Measurements from ENCODE around the gene AANAT. TPM values are rescaled to one million over a fixed set of nuclear protein-coding genes. Genes with fewer than 3 reads are reported as not detected.

Gene AANAT
- total RNA-seq, 1 donor from 2014 or later: not detected

DNA sequence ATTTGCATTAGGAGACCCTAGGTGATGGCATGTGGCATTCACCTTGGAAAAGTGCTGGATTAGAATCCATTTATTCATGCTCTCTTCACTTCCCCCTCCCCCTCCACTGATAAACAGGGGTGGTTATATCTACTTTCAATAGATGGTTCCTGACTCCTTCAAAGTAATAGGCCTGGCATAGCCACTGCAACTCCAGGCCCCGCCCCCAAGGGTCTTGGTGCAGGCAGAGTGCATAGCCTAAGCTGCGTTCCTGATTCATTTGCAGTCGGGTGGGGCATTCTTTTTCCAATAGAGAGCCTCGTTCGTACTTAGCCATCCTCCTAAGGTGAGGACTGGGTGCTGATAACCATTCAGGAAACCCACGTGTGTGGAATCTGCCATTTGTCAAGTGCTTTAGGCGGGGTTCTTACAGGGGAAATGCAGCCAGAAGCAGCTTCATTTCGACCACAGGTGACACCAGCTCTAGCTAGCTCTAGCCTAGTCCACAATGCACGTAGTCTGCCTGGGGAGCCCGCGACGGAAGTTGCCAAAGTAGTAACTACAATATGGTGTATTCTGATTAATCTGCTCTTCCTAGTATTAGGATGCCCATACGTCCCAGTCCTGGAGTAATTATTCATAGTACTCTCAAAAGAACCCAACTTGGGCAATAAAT lies 25.6 kb upstream of the AANAT start:
- FAIRE-seq (no peak), DNase-seq (ENCODE audit: low spot score in 2 of 2) (no peak)

DNA sequence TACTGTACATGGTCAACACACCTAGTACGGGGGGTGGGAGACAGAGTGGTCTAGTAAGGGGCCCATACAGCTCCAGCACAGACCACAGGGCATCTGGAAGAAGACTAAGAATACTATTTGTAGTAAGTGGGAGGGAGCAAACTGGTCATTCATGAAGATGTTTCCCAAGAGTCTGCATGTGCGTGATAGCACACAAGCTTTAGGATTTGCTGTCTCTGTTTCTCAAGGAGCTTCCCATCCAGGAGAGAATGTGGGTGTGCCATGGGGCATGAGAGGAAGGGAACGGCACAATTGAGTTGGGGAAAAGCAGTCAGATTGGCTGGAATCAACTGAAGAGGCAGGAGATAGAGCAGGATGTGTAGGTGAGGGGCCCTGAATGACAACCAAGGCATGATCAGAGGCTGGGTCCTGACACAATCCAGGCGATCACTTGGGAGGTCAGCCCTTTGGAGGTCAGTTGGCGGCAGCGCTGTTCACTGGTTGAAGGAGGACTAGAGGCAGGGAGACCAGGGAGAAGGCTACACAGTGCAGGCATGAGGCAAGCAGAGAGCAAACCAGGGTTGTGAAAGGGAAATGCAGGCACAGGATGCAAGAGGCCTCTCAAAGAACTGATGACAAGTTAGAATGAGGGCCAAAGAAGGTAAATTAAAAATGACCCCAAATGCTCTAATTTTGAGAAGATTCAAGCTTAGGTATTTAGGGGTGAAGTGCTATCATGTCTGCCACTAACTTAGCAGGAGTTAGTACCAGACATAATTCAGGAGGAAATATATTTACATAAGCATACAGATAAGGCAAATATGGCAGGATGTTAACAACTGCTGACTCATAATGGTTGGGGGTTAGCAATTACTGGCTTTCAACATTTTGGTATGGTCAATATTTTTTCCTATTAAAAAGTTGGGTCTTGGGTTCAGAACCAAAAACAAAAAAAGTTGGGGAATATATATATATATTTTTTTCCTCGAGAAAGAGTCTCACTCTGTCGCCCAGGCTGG lies 24.8 kb upstream of the AANAT start:
- FAIRE-seq (no peak), DNase-seq (ENCODE audit: low spot score in 2 of 2) (no peak)

DNA sequence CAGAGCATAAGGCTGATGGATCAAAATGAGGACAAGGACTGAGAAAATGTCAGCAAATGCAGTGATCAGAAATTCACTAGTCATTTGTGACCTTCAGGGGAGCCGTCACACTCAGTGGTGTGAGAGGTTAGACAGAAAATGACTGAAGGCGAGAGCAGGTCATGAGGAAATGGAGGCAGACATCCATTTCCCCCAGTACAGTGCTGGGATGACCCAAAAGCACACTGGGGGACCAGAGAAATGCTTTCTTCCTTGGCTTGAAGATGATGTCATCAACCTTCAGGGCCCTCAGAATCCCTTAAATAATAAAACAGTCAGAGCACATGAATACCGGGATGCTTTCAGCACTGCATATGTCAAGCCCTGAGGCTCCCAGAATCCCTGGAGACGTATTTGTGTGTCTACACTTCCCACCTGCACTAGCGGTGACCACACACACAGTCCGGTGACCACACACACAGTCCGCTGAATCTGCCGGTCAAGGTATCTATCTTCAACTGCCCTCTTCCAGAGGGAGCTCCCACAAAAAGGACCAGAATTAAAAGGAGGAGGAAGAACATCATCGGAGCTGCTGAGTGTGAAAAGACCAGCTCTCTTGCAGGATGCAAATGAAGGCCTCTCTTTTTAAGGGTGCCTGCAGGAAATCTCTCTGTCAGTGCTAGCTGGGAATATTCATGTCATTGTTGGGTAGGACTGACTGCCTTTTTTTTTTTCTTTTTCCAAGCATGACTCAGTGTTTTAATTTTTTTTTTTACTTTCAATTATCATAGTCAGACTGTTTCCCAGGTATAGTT lies 22.7 kb upstream of the AANAT start:
- DNase-seq (ENCODE audit: low spot score in 2 of 2): no peak
- FAIRE-seq: no peak

DNA sequence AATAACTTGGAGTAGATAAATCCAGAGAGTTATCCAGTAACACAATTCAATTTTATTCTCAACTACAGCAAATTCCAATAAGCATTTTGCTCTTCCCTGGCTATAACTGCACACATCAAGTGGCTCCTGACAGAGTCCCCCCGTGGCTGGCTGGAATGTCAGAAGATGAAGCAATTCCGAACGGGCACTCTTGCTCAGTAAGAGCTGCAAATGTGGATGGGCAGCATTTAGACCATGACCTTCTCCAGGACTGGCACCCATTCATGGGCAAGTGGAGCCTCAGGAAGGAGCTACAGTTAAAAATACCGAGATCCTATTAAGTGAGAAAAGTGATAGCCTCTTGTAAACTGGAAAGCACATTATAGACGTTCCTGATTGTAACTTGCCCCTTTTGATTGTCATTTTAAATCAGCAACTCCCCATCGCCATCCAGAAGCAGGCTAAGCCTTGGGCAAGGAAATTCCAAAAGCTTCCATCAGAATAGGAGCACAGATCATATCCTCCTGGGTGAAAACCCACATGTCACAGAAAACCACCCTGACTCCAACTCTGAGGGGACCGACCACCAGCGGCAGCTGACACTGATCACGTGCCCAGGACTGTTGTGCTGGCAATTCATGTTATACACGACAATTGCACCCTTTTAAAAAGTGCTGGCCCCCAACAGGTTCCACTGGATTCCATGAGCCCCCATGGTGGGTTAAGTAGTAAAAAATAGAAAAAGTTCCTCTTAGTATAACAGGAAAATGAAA lies 21.5 kb upstream of the AANAT start:
- FAIRE-seq (no peak), DNase-seq (ENCODE audit: low spot score in 2 of 2) (no peak)

DNA sequence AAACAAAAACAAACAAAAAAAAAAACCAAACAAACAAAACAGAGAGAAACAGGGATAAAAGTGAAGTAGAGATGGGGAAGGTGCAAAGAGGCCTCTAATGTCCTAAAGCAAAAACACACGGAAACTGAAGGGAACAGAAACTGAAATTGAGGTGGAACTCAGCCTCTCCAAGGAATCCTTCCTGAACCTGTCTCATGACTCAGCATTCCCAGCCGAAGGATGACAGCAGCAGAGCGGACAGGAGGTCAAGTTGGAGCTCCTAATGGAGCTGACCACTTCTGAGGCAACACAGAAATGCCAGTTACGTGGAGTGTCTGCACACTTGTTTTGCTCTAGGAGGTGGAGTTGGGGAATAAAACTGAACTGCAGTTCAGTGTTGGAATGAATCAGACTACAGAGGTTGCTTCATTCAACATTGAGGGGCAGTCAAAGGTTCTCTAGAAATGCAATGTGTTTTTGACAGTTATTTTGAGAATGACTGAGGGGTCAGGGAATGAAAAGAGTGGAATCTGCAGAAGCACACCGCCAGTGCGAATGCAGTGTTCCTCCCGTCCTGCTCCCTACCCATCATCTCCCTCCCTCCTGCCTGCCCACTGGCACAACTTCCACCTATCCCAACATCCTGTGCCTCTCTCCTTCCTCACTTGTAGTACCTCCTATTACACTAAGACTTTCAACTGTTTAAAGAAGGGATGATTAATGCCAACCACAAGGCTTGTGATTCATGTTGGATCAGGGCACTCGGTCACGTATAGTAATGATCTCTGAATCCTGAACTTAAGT lies 20.8 kb upstream of the AANAT start:
- FAIRE-seq: no peak
- DNase-seq (ENCODE audit: low spot score in 2 of 2): no peak

DNA sequence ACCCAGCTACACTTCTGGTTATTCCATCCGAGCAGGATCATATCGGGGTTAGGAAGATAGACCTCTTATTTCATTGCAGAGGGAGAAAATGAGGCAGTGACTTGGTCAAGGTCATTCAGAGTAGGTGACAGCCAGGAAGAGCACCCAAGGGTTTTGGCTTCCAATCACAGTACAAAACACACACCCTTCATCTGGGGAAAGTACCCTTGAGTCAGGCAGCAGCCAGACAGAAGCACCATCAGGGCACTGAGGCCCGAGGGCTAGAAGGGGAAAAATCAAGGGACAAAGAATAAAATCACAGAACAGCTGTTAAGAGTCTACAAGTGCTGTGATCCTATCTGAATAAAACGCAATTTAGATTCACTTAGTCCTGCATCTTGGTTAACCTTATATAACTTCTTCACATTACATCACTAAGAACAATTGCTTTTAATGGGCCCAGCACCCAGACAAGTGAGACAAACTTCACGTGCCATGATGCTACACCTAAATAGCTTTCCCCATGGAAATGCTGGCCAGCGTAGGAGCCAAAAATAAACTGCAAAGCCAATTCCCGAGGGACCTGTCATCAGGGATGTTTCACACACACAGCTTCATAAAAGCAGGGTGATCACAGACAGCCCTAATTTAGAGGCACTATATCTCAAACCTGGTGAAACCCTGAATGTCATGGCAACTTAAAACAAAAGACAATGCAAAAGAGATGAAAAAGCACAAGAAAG lies 19.3 kb upstream of the AANAT start:
- DNase-seq (ENCODE audit: low spot score in 2 of 2) (no peak), FAIRE-seq (no peak)

DNA sequence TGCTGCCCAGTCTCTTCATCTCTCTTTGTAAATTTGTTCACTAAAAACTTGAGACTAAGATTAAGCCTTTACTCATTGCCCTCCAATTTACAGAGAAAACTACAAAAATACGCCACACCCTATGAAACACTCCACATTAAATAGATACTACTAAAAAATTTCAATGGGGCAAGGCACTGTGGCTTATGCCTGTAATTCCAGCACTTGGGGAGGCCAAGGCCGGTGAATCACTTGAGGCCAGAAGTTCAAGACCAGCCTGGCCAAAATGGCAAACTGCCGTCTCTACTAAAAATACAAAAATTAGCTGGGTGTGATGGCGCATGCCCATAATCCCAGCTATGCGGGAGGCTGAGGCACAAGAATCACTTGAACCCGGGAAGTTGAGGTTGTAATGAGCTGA lies 18.3 kb upstream of the AANAT start:
- no peak for FAIRE-seq
- DNase-seq (ENCODE audit: low spot score in 2 of 2): no peak

DNA sequence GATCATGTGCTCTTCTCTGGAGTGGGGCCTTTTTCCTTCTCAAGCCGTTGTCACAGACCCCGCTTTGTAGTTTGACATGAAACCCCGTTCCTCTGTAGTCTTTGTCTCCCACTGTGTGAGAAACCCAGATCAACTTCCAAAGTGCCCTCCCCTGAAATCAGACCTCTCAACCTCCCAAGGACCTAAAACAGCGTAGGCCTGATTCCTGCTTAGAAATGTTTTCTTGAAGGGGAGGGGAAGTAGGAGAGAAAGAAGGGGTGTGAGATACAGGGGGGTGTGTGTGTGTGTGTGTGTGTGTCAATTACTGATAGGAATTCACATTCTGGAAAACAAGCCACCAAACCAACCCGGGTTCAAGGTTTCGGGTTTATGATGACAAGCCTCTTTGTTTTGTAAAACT lies 15.9 kb upstream of the AANAT start:
- no peak for DNase-seq (ENCODE audit: low spot score in 2 of 2)
- no peak for FAIRE-seq

DNA sequence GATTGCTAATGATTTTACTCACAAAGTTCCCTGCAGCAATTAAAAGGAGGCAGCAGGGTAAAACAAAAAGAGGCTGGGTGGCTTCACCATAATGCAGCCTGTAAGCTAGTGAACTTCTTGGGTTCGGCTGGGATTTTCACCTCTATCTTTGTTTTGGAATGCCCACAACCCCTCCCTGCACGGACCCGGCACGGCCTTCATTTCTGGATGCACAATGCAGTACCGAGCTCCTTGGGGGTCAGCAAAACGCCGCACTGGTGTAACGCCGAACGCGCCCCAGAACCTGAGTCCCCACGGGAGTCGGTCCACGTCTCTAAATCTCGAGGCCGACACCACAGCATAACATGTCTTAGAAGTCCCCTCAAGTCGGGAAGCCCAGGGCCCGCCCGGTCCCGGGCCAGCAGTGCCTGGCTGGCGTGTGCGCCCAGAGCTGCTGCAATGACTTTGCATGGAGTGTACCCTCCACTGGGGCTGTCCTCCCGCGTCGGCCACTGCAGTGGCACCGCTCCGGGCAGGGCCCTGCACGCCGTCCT lies 15.2 kb upstream of the AANAT start:
- no peak for DNase-seq (ENCODE audit: low spot score in 2 of 2)
- FAIRE-seq: no peak

DNA sequence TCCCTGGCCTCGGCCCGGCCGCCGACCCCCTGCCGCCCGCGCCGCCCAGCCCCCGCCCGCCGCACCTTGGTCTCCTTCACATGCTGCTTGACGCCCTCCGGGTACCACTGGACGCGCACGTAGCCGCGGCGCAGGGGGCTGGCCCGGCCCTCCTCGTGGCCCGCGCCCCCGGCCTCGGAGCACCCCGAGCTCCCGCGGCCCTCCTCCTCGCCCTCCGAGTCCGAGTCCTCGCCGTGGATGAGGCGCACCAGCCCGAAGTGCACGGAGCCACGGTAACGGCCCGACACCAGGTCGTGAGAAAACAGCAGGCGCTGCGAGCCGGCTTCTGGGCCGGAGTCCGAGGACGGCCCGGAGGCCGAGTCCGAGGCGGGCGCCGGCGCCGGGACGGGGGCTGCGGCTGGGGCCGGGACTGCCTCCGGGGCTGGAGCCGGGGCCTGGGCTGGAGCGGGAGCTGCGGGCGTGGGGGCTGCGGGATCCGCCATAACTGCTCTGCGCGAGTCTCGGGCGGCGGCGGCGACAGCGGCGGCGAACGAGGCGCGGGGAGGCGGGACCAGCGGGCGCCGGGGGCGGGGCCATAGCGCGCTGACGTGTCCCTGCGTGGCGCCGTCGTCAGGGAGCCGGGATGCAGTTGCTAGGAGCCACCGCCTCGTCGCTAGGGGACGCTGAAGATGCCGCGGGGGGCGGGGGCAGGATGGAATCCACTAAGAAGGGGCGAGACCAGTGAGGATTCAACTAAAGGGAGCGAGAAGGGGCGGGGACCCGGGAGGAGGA lies 14.6 kb upstream of the AANAT start, which contains the start of gene UBE2O:
TSS of gene UBE2O (minus strand) at position 493 of the 771 bp plus-strand sequence. CDS start at position 482, 11 bp downstream.
- no peak for FAIRE-seq
- DNase-seq (ENCODE audit: low spot score in 2 of 2): peak; percentile 92 to 98

DNA sequence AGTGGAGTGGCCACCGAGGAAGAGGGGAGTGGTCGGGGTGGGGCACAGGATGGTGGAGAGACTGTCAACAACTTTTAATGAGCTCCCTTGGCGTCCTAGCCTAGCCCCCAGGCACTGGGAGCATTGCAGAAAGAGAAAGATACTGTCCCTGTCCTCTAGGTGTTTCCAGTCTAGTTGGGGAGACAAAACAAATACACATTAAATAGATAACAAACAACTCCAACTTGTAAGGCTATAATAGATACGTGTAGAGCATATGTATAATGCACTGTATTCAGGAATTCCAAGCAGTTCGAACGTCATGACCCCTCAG lies 14.0 kb upstream of the AANAT start:
- FAIRE-seq: no peak

DNA sequence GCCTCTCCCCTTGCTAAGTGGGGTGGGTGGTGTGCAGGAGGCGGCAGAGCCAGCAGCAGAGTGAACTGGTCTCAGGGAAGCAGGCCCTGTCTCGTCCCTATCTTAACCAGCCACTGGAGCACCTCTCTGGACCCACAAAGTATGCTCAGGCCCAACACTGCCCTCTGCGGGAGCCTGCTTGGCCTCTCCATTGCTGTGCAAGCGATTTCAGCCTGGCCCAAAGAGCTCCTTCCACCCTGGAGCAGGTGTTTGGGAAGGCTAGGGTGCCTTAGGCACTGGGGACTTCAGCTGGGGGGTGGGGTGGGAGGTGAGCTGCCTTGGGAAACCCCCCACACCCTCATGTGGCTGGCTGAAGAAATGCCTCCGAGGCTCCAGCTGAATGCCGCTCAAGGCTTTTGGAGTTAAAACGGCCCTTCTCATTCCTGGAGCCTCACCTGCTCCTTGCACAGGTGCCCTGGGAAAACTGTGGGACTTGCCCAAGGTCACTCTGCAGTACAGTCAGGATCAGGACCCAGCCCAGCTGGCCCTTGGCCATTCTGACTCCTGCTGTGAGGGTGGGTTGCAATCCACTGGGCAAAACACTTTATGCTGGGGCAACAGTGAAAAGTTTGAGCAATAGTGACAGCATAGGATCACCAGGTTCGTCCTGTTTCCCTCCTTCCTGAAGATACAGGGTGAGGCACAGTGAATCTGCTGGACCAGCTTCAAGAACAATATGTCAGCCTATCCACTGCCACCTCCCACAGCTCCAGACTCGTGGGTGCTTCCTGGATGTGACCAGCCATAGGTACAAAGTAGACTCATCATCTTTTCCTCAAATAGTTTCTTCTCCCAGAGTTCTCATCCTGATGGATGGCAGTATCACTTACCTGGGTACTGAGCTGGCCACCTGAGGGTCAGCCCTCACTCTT lies 8.6 kb upstream of the AANAT start:
- DNase-seq (ENCODE audit: low spot score in 2 of 2) (peak in 1 of 2 donors; percentile 17), FAIRE-seq (no peak)

More for the DNA sequence above, 14.0 kb upstream of the AANAT start:
- DNase-seq (ENCODE audit: low spot score in 2 of 2): no peak

DNA sequence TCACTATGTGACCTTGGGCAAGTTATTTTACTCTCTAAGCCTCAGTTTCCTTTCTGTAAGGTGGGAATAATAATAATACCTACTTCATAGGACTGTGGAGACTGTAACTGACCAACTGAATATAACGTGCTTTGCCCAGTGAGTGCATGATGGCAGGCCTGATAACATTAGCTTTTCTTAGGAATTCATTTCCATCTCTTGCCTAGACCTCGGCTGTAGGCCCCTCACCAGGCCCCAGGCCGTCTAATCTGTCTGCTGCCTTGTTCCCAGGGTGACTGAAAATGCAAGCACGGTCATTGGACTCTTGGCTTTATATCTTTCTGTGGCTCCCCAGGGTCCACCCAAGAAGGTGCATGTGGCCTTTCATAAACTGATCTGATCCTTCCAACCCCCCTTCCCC lies 7.7 kb upstream of the AANAT start:
- FAIRE-seq: no peak
- no peak for DNase-seq (ENCODE audit: low spot score in 2 of 2)

DNA sequence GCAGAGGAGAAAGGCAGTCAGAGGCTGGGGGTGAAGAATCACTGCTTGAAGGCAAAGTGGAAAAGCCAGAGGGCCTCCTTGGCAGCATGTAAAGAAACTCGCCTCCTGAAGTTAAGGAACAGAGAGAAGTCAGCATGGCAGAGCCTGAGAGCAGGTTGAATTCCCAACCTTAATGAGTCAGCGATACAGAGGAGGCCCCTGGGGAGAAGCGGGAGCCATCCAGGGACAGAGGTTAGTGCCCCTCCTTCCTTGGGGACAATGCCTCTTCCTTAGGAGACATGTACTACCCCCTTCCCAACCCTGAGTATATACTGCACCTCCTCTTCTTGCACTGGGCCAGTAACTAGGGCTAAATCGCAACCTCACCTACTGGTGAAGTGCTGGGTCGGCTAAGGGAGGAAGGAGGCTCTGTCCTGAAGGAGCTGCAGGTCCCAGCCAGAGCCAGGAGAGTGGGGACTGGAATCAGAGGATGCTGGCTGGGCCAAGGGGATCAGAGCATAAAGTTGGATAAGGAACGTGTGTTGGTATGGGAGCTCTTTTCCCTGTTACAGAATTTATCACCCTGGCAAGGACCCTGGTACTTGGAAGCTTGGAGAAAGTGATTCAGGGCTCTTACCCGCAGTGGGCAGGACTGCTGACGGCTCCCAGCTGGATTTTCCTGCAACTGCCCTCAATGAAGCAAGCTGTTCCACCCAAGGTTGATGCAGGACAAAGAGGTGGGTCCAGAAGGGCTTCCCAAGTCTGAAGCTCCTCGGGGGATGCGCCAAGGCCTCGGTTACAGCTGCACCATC lies 5.4 kb upstream of the AANAT start:
- FAIRE-seq (no peak), DNase-seq (ENCODE audit: low spot score in 2 of 2) (no peak)

DNA sequence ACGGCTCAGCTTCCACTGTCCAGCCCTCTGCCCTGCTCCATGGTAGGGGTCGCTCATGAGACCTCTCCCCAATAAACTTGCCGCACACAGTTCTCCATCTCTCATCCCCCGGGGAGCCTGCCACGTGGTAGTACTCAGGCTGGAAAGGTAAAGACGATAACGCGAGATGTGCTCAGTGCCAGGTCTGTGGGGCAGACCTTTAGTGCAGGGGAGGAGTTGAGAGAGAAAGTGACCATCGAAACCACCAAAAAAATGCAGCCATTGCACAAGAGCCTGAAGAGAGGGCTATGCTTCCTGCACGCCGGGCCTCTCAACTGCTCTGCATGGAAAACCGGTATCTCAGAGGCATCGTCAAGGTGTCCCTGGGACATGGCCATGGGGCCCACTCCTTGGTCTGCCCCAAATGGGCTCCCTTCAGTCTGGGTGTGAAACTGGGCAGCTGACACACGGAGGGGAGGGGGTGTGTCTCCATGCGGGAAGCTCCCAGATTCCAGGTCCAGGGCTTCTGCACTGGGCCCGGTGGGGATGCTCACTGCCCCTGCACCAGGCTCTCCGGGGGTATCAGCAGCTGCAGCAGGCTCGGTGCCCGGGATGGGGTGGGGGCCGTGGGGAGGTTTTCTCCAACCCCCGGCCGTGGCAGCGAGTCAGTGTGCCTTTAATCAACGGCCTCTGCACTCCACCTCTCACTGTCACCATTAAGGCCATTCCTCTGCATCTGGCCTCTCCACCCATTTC lies 4.7 kb upstream of the AANAT start:
- DNase-seq (ENCODE audit: low spot score in 2 of 2): no peak
- no peak for FAIRE-seq

All from frontal cortex (tissue), 4 donors.